ENCODE data around the gene PRDM16.

Gene PRDM16

GRCh38 chr1:3475839-3476573 is 407.0 kb downstream of the PRDM16 start:
- no peak overlapping the region for H3K14ac ChIP-seq (ENCODE audit: low read length in 2 of 2)
- no peak overlapping the region for H3K23ac ChIP-seq (ENCODE audit: low read length in 2 of 2)
- no peaks in the 10 kb centered on the region for H3K9me3 ChIP-seq (ENCODE audit: control insufficient read depth, low read length)
- no peaks in the 10 kb centered on the region for H3K36me3 ChIP-seq (ENCODE audit: control insufficient read depth in 1 of 2, insufficient read depth in 2 of 2, low read depth in 1 of 2, low read length in 2 of 2)
- H2BK120ac ChIP-seq (ENCODE audit: low read depth, low read length), result no peak overlapping the region
- no peak overlapping the region for H3K27ac ChIP-seq (ENCODE audit: low read length, poor library complexity, severe bottlenecking)
- H2BK12ac ChIP-seq (ENCODE audit: low read length in 2 of 2), result no peak overlapping the region
- H3K27me3 ChIP-seq (ENCODE audit: control insufficient read depth in 1 of 2, insufficient read depth in 1 of 2, low read length in 2 of 2), result peaks cover 0 to 50% of the 10 kb centered on the region in 2 experiments
- no peak for DNase-seq
- H2BK15ac ChIP-seq (ENCODE audit: low read depth, poor library complexity, severe bottlenecking), result no peak overlapping the region
- no peak overlapping the region for H2BK5ac ChIP-seq (ENCODE audit: low read depth, low read length, poor library complexity, severe bottlenecking)
- no peak overlapping the region for H4K91ac ChIP-seq (ENCODE audit: low read length)
- no peaks in the 10 kb centered on the region for H3K79me1 ChIP-seq (replicated peaks; ENCODE audit: low read length, poor library complexity, severe bottlenecking)
- no peak overlapping the region for H2AK5ac ChIP-seq (ENCODE audit: low read length, severe bottlenecking)
- no peak overlapping the region for H3K4ac ChIP-seq (ENCODE audit: low read depth in 1 of 2, low read length in 2 of 2)
- H4K8ac ChIP-seq (ENCODE audit: low read length), result no peak overlapping the region
- no peak overlapping the region for H3K9ac ChIP-seq (ENCODE audit: low read length)
- H2AFZ ChIP-seq (ENCODE audit: low read depth, low read length), result no peak overlapping the region
- peaks cover 35% of the 10 kb centered on the region for H3K4me1 ChIP-seq (ENCODE audit: control insufficient read depth, insufficient read depth, low read depth, low read length)
- H3K18ac ChIP-seq (ENCODE audit: low read depth in 1 of 2, low read length in 2 of 2), result no peak overlapping the region
- no peak overlapping the region for H3K4me2 ChIP-seq (ENCODE audit: low read length, poor library complexity, severe bottlenecking)
- no peak overlapping the region for H3K4me3 ChIP-seq (ENCODE audit: insufficient read depth in 1 of 2, low read depth in 1 of 2, low read length in 2 of 2)
- 96% methylated on average over 14 of the region's 14 CpGs for WGBS

GRCh38 chr1:3476666-3477065 is 407.7 kb downstream of the PRDM16 start:
- no peak overlapping the region for H2BK12ac ChIP-seq (ENCODE audit: low read length in 2 of 2)
- H2BK120ac ChIP-seq (ENCODE audit: low read depth, low read length), result no peak overlapping the region
- no peak overlapping the region for H3K27ac ChIP-seq (ENCODE audit: low read length, poor library complexity, severe bottlenecking)
- H3K4me3 ChIP-seq (ENCODE audit: insufficient read depth in 1 of 2, low read depth in 1 of 2, low read length in 2 of 2), result no peak overlapping the region
- peaks cover 0 to 57% of the 10 kb centered on the region in 2 experiments for H3K27me3 ChIP-seq (ENCODE audit: control insufficient read depth in 1 of 2, insufficient read depth in 1 of 2, low read length in 2 of 2)
- no peaks in the 10 kb centered on the region for H3K9me3 ChIP-seq (ENCODE audit: control insufficient read depth, low read length)
- H3K4me1 ChIP-seq (ENCODE audit: control insufficient read depth, insufficient read depth, low read depth, low read length), result peaks cover 28% of the 10 kb centered on the region
- no peak overlapping the region for H2BK5ac ChIP-seq (ENCODE audit: low read depth, low read length, poor library complexity, severe bottlenecking)
- no peaks in the 10 kb centered on the region for H3K79me1 ChIP-seq (replicated peaks; ENCODE audit: low read length, poor library complexity, severe bottlenecking)
- no peak overlapping the region for H3K18ac ChIP-seq (ENCODE audit: low read depth in 1 of 2, low read length in 2 of 2)
- H2AK5ac ChIP-seq (ENCODE audit: low read length, severe bottlenecking), result no peak overlapping the region
- no peak overlapping the region for H4K8ac ChIP-seq (ENCODE audit: low read length)
- H2BK15ac ChIP-seq (ENCODE audit: low read depth, poor library complexity, severe bottlenecking), result no peak overlapping the region
- no peak overlapping the region for H3K9ac ChIP-seq (ENCODE audit: low read length)
- H3K36me3 ChIP-seq (ENCODE audit: control insufficient read depth in 1 of 2, insufficient read depth in 2 of 2, low read depth in 1 of 2, low read length in 2 of 2), result no peaks in the 10 kb centered on the region
- H3K23ac ChIP-seq (ENCODE audit: low read length in 2 of 2), result no peak overlapping the region
- H3K4ac ChIP-seq (ENCODE audit: low read depth in 1 of 2, low read length in 2 of 2), result no peak overlapping the region
- H4K91ac ChIP-seq (ENCODE audit: low read length), result no peak overlapping the region
- 93% methylated on average over 16 of the region's 16 CpGs for WGBS
- no peak overlapping the region for H2AFZ ChIP-seq (ENCODE audit: low read depth, low read length)
- no peak for DNase-seq
- H3K14ac ChIP-seq (ENCODE audit: low read length in 2 of 2), result no peak overlapping the region
- no peak overlapping the region for H3K4me2 ChIP-seq (ENCODE audit: low read length, poor library complexity, severe bottlenecking)

GRCh38 chr1:3477241-3477995 is 408.4 kb downstream of the PRDM16 start:
- no peak overlapping the region for H3K4me2 ChIP-seq (ENCODE audit: low read length, poor library complexity, severe bottlenecking)
- H2AK5ac ChIP-seq (ENCODE audit: low read length, severe bottlenecking), result no peak overlapping the region
- H2BK5ac ChIP-seq (ENCODE audit: low read depth, low read length, poor library complexity, severe bottlenecking), result no peak overlapping the region

GRCh38 chr1:3478187-3478586 is 409.2 kb downstream of the PRDM16 start:
- no peak overlapping the region for H2AFZ ChIP-seq (ENCODE audit: low read depth, low read length)
- 91% methylated on average over 24 of the region's 24 CpGs for WGBS
- H2BK15ac ChIP-seq (ENCODE audit: low read depth, poor library complexity, severe bottlenecking), result no peak overlapping the region

More at GRCh38 chr1:3477241-3477995, 408.4 kb downstream of the PRDM16 start:
- H3K79me1 ChIP-seq (replicated peaks; ENCODE audit: low read length, poor library complexity, severe bottlenecking), result no peaks in the 10 kb centered on the region
- no peak overlapping the region for H2BK12ac ChIP-seq (ENCODE audit: low read length in 2 of 2)
- no peak overlapping the region for H4K8ac ChIP-seq (ENCODE audit: low read length)
- no peak overlapping the region for H3K4ac ChIP-seq (ENCODE audit: low read depth in 1 of 2, low read length in 2 of 2)
- H2BK120ac ChIP-seq (ENCODE audit: low read depth, low read length), result no peak overlapping the region
- no peak overlapping the region for H3K18ac ChIP-seq (ENCODE audit: low read depth in 1 of 2, low read length in 2 of 2)
- no peaks in the 10 kb centered on the region for H3K9me3 ChIP-seq (ENCODE audit: control insufficient read depth, low read length)
- H3K4me1 ChIP-seq (ENCODE audit: control insufficient read depth, insufficient read depth, low read depth, low read length), result peaks cover 26% of the 10 kb centered on the region
- H3K27me3 ChIP-seq (ENCODE audit: control insufficient read depth in 1 of 2, insufficient read depth in 1 of 2, low read length in 2 of 2), result peaks cover 0 to 55% of the 10 kb centered on the region in 2 experiments
- no peak overlapping the region for H2AFZ ChIP-seq (ENCODE audit: low read depth, low read length)
- WGBS, result 86% methylated on average over 26 of the region's 28 CpGs
- H2BK15ac ChIP-seq (ENCODE audit: low read depth, poor library complexity, severe bottlenecking), result no peak overlapping the region
- no peak for DNase-seq
- no peak overlapping the region for H3K14ac ChIP-seq (ENCODE audit: low read length in 2 of 2)
- H3K36me3 ChIP-seq (ENCODE audit: control insufficient read depth in 1 of 2, insufficient read depth in 2 of 2, low read depth in 1 of 2, low read length in 2 of 2), result no peaks in the 10 kb centered on the region
- H3K9ac ChIP-seq (ENCODE audit: low read length), result no peak overlapping the region
- no peak overlapping the region for H3K4me3 ChIP-seq (ENCODE audit: insufficient read depth in 1 of 2, low read depth in 1 of 2, low read length in 2 of 2)
- no peak overlapping the region for H4K91ac ChIP-seq (ENCODE audit: low read length)
- no peak overlapping the region for H3K23ac ChIP-seq (ENCODE audit: low read length in 2 of 2)
- H3K27ac ChIP-seq (ENCODE audit: low read length, poor library complexity, severe bottlenecking), result no peak overlapping the region

More at GRCh38 chr1:3478187-3478586, 409.2 kb downstream of the PRDM16 start:
- Histone ChIP-seq H3K4ac (ENCODE audit: low read depth in 1 of 2, low read length in 2 of 2) (no peak overlapping the region), H3K79me1 (replicated peaks; ENCODE audit: low read length, poor library complexity, severe bottlenecking) (no peaks in the 10 kb centered on the region), H2BK5ac (ENCODE audit: low read depth, low read length, poor library complexity, severe bottlenecking) (no peak overlapping the region), H3K18ac (ENCODE audit: low read depth in 1 of 2, low read length in 2 of 2) (no peak overlapping the region), H3K14ac (ENCODE audit: low read length in 2 of 2) (no peak overlapping the region), H3K9ac (ENCODE audit: low read length) (no peak overlapping the region), H4K91ac (ENCODE audit: low read length) (no peak overlapping the region), H2AK5ac (ENCODE audit: low read length, severe bottlenecking) (no peak overlapping the region), H3K27ac (ENCODE audit: low read length, poor library complexity, severe bottlenecking) (no peak overlapping the region), H3K9me3 (ENCODE audit: control insufficient read depth, low read length) (no peaks in the 10 kb centered on the region), H4K8ac (ENCODE audit: low read length) (no peak overlapping the region), H3K4me1 (ENCODE audit: control insufficient read depth, insufficient read depth, low read depth, low read length) (peaks cover 22% of the 10 kb centered on the region), H2BK120ac (ENCODE audit: low read depth, low read length) (no peak overlapping the region), H3K23ac (ENCODE audit: low read length in 2 of 2) (no peak overlapping the region), H2BK12ac (ENCODE audit: low read length in 2 of 2) (no peak overlapping the region), H3K4me2 (ENCODE audit: low read length, poor library complexity, severe bottlenecking) (no peak overlapping the region), H3K36me3 (ENCODE audit: control insufficient read depth in 1 of 2, insufficient read depth in 2 of 2, low read depth in 1 of 2, low read length in 2 of 2) (no peaks in the 10 kb centered on the region), H3K4me3 (ENCODE audit: insufficient read depth in 1 of 2, low read depth in 1 of 2, low read length in 2 of 2) (no peak overlapping the region), H3K27me3 (ENCODE audit: control insufficient read depth in 1 of 2, insufficient read depth in 1 of 2, low read length in 2 of 2) (peaks cover 0 to 60% of the 10 kb centered on the region in 2 experiments)
- no peak for DNase-seq
